Measurements from ENCODE around the gene FETUB.
"Not testable (repeated sequence)": the region's sequence is repeated elsewhere in the genome, so short reads cannot be mapped to it uniquely, and the experiment has no call there.

The FETUB gene

GRCh38 chr3:186613637-186614265, 26.4 kb upstream of the FETUB start:
- no peak for DNase-seq

DNA sequence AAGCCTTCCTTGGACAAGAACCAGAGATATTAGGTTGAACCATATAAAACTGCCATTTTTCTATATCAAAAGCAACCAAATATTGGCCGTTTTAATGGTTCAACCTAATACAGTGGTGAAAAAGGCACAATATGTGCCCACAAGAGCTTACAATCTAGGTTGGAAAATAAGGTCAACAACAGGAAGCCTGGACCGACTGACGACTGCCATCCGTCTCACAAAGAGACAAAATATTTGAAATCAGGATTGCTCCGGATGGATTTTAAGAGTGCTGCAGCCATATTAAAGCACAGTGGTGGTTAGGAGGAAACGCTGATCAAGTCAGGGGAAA, 26.0 kb upstream of the FETUB start:
- DNase-seq: no peak

DNA sequence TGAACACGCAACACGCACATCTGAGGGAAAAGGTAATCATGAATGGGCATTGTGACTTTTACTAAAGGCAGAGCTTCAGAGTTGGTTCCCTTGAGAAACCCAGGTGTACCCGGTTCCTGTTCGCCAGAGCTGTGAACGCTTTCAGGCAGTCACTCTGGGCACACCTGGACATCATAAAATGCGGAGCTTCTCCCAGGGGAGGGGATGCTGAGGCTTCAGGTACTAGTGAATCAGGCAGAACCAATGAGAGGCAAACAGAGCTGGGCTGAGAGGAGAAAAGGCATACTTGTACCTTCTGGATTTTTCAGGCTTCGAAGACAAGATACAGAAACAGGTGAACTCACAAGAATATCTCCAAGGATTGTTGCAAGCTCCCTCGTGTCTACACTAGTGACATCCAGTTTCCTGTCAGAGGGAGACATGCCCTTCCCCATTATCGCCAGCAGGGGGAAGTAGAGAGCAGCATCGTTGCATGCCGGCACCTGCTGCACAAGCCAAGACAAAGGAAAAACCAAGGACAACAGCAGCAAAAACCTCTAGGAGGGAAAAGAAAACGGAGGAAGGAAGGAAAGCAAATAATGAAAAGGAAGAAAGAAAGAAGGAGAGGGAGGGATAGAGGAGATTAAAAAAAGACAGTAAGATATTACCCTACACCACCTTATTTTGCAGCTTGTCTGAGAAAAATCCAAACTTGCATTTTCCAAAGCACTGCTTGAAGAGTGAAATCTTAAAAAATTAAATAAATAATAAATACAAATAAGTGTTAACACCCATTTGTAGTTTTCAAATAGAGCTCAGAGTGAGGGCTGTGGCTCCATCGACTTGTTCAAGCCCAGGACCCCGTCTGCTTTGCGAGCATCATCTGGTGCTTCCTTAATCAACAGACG, 25.4 kb upstream of the FETUB start:
- peak; percentile 20 to 57 for DNase-seq

DNA sequence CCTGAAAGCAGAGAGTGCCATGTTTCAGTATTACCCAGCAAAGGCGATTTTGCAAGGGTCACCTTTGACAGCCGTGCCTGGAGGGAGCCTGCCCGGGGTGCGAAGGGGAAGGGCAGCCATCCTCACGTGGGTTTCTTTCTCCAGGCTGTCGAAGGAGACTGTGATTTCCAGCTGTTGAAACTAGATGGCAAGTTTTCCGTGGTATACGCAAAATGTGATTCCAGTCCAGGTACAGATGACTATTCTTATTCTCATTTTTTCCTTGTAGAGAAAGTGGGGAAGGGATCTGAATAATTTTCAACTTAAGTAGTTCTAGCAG, 23.9 kb upstream of the FETUB start:
- no peak for DNase-seq

DNA sequence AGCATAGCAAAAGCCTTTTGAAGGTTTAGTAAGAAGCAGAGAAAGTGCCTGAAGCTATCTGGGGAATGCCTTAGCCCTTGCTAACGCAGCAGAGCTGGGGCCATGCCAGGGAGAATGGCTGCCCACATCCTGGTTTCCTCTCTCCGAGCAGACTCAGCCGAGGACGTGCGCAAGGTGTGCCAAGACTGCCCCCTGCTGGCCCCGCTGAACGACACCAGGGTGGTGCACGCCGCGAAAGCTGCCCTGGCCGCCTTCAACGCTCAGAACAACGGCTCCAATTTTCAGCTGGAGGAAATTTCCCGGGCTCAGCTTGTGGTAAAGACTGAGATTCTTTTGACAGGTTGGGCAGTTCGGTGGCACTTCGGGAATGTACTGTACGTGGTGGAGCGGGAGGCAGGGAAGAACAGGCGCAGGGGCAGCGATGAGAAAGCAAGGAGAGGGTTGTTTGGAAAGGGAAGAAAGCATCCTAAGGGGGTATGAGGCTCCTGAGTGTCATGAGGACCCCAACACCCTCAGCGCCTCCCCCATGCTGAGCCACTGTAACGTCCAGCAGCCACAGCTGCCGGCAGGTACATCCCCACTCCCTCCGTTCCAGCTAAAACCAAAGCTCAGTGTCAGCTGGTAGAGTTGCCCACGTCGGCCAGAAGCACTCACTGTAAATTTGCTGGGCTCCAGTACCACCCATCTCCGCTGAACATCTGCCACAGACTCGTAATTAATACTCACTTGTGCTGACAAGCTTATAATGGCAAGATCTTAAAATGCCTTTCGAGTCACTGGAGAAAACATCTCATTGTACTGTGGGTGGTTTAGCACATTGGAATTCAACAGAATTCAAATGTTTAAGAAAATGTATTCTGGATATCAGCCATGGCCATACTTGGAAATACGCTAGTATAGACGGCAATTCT, 22.9 kb upstream of the FETUB start:
- peak in 1 of 2 experiments; percentile 75 for DNase-seq

DNA sequence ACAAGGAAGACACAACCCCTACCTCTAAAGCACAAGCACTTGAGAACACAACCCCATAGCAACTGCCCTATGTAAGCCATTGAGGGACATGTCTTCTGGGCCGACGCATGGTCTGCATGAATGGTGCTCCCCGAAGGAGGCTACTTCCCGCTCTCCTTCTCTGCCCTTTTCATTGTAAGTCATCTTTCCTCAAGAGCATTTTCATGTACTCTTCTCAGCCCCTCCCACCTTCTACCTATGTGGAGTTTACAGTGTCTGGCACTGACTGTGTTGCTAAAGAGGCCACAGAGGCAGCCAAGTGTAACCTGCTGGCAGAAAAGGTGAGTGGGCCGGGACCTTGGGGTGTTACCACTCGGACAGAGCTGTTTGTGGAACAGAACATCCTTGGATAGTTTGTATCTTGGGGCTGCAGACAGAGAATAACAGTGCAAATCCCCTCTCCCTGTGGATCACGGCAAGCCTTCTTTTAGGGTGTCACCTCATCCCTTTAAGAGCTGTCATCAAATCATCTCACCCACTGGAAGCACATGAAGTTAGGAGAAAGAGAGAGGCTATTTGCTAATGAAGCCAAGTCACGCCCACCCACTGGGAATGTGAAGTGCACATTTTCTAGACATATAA, 21.8 kb upstream of the FETUB start:
- DNase-seq: no peak

DNA sequence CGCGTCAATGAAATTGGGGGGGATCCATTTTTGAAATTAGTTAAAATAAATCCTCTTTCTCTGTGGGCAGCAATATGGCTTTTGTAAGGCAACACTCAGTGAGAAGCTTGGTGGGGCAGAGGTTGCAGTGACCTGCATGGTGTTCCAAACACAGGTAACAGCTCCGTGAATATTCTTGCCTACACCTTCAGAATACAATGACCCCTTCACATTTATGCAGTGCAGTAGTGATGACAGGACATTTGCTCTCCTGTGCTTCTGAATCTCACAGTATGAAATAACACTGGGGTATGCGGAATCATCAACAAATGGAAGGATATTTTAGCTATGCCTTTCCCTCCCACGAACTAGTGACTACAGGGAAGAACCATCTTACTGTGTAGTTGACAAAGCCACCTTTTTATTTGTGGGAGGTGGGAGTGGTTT, 20.4 kb upstream of the FETUB start:
- DNase-seq: no peak

DNA sequence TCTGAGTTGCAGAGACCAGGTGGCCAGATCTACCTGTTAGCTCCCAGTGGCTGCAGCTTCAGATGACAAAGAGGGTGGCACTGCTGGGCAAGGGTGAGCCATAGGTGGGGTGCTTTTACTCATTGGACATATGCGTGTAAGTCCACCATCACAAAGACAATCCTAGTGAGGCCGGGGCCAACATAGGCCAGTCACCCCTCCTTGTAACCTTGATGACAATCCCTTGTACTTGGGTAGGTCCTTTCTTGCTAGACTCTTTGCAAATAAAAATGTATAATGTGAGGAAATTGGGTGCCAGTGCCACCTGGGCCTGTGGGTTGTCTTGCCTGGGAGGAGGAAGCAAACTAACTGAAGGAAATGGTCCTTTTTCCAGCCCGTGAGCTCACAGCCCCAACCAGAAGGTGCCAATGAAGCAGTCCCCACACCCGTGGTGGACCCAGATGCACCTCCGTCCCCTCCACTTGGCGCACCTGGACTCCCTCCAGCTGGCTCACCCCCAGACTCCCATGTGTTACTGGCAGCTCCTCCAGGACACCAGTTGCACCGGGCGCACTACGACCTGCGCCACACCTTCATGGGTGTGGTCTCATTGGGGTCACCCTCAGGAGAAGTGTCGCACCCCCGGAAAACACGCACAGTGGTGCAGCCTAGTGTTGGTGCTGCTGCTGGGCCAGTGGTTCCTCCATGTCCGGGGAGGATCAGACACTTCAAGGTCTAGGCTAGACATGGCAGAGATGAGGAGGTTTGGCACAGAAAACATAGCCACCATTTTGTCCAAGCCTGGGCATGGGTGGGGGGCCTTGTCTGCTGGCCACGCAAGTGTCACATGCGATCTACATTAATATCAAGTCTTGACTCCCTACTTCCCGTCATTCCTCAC, 19.7 kb upstream of the FETUB start:
- no peak for DNase-seq

DNA sequence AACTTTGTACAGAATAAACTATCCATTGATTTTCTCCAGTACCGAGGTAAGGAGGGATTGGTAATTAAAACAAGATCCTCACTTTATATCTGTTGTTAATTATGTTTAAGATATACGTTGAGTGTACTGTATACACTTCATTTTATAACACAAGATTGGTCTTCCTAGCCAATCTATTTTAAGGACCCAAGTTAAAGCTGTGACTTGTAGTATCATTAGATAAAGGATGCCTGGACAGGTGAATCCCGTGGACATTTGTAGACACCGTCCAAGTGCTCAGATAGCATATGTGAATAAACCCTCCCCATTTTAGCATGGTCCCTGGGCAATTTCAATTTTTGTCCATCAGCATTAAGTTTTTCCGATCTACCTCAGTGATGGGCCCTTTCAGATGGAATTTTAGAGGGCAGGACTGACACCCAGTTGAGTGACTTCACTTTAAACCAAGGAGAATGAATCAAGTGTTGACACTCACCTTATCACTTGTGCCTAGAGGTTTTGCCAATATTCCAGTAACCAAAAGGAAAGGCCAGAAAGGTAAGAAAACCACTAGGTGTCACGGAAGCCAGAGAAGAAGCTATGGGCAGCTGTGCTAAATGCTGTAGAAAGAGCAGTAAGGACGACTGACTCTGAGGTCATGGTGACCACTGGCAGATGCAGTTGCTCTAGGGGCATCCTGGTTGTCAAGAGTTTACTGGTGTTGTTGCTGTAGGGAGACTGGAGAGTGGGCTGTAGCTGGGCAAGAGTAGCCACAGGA, 18.1 kb upstream of the FETUB start:
- no peak for DNase-seq

GRCh38 chr3:186622651-186623310, 17.4 kb upstream of the FETUB start:
- DNase-seq: no peak

GRCh38 chr3:186624598-186624997, 15.6 kb upstream of the FETUB start:
- no peak for DNase-seq

- no peak for DNase-seq
Measured at GRCh38 chr3:186625600-186626042, 14.6 kb upstream of the FETUB start.

DNA sequence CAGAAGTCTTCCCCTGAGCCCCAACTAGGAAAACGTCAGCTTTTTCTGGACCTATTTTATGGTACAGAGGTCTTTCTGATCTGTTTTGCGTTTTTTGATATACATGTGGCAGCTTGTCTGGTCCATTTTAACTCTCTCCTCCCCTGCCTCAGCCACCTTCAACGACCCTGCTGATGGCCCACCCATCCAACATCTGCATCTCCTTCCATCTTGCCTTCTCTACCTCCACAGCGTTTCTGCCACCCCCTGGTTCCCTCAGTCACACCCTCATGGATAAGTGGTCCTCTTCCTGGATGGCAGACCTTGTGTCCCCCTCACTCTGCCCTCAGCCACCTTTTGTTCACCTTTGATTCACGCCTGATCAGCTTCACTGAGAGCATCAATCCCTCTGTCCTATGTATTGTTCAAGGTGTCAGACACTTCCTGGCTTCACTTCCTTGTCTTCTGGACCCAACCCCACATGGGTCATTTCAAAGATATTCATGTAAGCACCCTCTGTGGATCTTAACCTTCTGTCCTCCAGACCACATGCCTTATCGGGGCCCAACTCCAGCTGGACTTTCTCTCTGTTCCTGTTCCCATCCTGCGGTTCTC, 13.8 kb upstream of the FETUB start:
- DNase-seq: no peak

DNA sequence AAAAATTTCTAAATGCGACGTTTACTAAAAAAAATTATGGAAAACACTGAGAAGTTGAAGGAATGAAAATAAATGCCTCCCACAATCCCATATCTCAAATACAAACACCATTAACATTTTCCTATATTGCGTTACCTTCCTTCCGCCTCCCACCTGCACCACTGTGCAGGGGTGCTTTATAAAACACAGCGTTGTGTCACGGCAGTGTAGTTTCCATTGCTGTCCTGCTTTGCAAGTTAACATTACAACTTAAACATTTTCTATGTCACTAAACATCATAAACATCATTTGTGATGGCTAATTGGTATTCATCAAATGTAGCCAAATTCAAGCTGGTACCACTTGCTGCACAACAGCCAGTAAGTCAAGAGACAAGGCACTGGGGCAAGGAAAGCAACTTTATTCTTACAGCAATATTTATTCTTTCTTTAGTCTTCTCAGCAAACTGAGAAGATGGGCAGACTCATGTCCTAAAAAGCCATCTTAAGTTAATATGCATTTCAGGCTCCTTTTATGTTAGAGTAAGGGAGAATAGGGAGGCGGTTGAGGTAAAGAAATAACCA, 12.3 kb upstream of the FETUB start:
- no peak for DNase-seq

GRCh38 chr3:186628756-186629155, 11.4 kb upstream of the FETUB start:
- no peak for DNase-seq

DNA sequence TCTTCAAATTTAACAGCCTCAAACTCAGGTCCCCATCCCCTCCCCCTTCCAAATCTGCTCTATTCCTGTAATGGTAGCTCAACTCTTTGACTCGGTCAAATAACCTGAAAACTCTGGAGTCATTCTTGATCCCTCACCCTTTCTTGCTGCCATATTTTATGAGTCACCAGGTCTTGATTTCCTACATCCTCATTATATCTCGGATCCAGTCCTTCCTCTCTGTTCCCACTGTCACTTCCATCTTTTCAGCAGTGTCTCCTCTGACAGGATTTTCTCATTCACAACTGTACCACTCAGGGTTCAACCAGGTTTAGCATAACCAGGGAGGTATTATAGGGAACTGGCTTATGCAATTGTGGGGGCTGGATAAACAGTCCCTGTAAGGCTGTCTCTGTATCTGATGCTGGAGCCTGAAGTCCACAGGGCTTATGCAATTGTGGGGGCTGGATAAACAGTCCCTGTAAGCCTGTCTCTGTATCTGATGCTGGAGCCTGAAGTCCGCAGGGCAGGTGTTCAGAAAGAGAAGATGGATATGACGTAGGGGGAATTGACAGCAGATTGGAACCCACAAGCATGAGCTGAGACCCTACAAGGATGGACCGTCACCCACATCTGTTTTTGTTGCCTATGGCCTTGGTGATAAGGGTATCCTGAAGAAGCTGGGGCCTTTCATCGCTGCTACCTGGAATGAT, 9.1 kb upstream of the FETUB start:
- no peak for DNase-seq

DNA sequence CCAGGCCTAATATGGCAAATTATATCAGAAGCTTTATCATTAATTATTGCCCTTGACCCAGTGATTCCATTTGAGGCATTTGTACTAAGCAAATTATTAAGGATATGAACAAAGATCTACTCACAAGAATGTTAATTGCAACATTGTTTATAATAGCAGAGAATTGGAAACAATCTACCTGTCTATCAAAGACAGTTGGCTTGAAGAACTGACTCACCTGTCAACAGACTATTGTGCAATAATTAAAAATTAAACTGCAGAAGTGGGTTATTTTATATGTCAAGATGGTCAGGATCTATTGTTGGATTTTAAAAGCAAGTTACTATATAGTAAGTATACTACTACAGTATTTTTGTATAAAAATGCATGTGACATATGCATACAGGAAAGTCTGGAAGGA, 6.7 kb upstream of the FETUB start:
- DNase-seq: no peak

GRCh38 chr3:186634207-186634606, 6.0 kb upstream of the FETUB start:
- not testable (repeated sequence) for DNase-seq

DNA sequence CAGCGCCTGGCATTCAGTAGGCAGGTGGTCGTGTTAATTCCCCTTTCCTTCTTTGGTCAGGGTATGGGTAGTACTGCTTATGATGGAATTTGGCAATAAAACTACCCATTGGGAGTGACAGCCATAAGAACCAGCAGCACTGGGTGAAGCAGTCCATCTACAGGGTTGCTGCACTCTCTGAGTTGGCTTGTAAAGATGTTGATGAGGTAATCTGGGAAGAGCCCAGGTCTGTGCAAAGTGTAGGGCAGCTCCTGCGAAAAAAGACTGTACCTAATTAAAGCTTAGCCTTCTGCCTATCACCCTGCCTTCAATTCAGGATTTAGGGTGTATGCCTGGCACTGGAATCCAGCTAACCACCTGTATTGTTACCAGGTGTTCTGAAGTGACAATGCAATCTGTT, 4.7 kb upstream of the FETUB start:
- no peak for DNase-seq
